Limb (tissue), 2 donors: ENCODE results near the gene MTG1.
"Not testable (repeated sequence)": the region's sequence is repeated elsewhere in the genome, so short reads cannot be mapped to it uniquely, and the experiment has no call there.

ENCODE experiments used
- DNase-seq, 2 donors: peaks; one replicate each; pipeline ENCODE4 v3.0.0-alpha.2; 2016; ENCODE audit errors: extremely low spot score in 2 of 2

The MTG1 gene

GRCh38 chr10:133465950-133466474 lies 72.1 kb downstream of the MTG1 start:
- DNase-seq = no peak

GRCh38 chr10:133466683-133467275 lies 72.8 kb downstream of the MTG1 start:
- DNase-seq = no peak

GRCh38 chr10:133467286-133467911 lies 73.4 kb downstream of the MTG1 start:
- no peak for DNase-seq

GRCh38 chr10:133469205-133469604 lies 75.2 kb downstream of the MTG1 start:
- not testable (repeated sequence) for DNase-seq

GRCh38 chr10:133471300-133472109 lies 77.5 kb downstream of the MTG1 start:
- no peak for DNase-seq
